ENCODE results near the gene TMEM120A. TPM values are rescaled to one million over a fixed set of nuclear protein-coding genes. Genes with fewer than 3 reads are reported as not detected.
"Not testable (repeated sequence)": the region's sequence is repeated elsewhere in the genome, so short reads cannot be mapped to it uniquely, and the experiment has no call there.

The TMEM120A gene
- total RNA-seq, 6 donors from 2014 or later: 27.5 to 75.4 (median 43.1) TPM

DNA sequence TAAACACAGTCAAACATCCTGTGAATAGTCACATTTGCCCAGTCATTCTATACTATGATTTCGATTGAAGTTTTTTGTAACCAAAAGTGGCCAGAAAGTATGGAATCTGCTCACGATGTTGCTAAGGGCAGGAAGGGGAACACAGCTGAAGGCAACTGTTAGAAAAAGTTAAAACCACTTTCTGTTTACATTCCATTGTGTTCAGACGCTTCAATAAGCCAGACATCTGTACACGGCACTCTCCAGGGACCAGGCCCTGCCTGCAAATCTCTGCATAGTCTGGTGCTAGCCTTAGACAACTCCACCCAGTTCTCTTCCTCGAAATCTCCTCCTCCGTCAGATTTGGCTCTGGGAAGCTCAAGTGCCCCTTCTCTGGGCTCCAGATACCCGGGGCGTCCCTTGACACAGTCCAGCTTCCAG is 17.1 kb upstream of the TMEM120A start:
- 52 to 63% methylated on average over 8 of the region's 8 CpGs for WGBS, 2 donors
- ATAC-seq (ENCODE audit: low FRiP score in 2 of 2): peak; percentile 73 to 94
- Histone ChIP-seq H3K4me1 (peaks cover 18 to 35% (median 31%) of the 10 kb centered on the region in 4 donors), H3K27ac (peak overlapping the region; percentile 13 to 73 (median 56)), H3K36me3 (peaks cover 0 to 8% (median 2%) of the 10 kb centered on the region in 4 donors), H3K27me3 (no peaks in the 10 kb centered on the region), H3K9me3 (no peaks in the 10 kb centered on the region), H3K4me3 (no peak overlapping the region)
- TF ChIP-seq POLR2AphosphoS5 (IDR thresholded peaks at IDR 0.05): peak in 1 of 2 donors; percentile 46
- no peak for TF ChIP-seq EP300 (IDR thresholded peaks at IDR 0.05)
- peak in 1 of 2 donors; percentile 24 for DNase-seq

DNA sequence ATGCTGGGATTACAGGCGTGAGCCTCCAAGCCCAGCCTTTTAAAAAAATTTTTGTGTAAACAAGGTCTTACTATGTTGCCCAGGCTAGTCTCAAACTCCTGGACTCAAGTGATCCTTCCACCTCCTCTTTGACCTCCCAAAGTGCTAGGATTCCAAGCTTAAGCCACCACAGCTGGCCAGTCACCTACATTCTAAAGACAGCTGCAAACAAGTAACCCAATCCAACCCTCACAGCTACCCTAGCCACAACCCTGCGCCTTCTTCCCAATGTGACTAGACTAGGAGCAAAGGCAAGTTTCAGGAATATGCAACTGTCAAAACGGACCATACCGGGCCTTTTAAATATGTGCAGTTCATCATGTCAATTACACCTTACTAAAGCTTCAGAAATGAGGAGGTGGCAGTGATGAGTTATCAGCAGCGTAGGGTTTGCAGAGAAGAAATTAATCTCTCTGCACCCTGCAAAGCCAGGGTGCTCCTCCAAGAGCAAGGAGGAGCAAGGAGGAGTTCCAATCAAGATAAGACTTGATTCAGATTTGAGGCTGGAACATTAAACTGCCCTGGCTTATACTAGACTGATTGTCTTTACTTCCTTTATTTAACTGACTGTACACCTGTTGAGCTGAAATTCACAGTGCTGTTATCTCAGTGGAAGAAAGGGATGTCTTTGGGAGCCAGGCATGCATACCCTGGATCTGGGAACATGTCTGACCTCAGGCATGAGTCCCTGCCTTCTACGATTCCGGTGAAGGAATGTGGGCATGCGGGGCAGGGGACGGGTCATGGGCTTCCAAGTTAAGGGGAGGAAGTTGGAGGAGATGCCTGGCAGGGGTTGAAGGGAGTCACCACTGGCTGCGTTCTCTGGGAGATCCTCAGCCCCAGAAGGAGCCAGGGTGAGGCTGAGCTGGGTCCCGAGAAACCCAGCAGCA is 15.5 kb upstream of the TMEM120A start:
- Histone ChIP-seq H3K36me3 (peaks cover 0 to 16% (median 6%) of the 10 kb centered on the region in 4 donors), H3K4me1 (peaks cover 18 to 35% (median 31%) of the 10 kb centered on the region in 4 donors), H3K27me3 (no peaks in the 10 kb centered on the region), H3K4me3 (no peak overlapping the region), H3K27ac (peak overlapping the region; percentile 13 to 73 (median 56)), H3K9me3 (no peaks in the 10 kb centered on the region)
- TF ChIP-seq EP300 (IDR thresholded peaks at IDR 0.05) (no peak), POLR2A (IDR thresholded peaks at IDR 0.05) (no peak), POLR2AphosphoS5 (IDR thresholded peaks at IDR 0.05) (no peak)
- TF ChIP-seq, protein P1, sequence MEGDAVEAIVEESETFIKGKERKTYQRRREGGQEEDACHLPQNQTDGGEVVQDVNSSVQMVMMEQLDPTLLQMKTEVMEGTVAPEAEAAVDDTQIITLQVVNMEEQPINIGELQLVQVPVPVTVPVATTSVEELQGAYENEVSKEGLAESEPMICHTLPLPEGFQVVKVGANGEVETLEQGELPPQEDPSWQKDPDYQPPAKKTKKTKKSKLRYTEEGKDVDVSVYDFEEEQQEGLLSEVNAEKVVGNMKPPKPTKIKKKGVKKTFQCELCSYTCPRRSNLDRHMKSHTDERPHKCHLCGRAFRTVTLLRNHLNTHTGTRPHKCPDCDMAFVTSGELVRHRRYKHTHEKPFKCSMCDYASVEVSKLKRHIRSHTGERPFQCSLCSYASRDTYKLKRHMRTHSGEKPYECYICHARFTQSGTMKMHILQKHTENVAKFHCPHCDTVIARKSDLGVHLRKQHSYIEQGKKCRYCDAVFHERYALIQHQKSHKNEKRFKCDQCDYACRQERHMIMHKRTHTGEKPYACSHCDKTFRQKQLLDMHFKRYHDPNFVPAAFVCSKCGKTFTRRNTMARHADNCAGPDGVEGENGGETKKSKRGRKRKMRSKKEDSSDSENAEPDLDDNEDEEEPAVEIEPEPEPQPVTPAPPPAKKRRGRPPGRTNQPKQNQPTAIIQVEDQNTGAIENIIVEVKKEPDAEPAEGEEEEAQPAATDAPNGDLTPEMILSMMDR (IDR thresholded peaks at IDR 0.05): no peak
- ATAC-seq (ENCODE audit: low FRiP score in 2 of 2) (no peak), DNase-seq (no peak)
- 73 to 77% methylated on average over 11 of the region's 11 CpGs for WGBS, 2 donors

DNA sequence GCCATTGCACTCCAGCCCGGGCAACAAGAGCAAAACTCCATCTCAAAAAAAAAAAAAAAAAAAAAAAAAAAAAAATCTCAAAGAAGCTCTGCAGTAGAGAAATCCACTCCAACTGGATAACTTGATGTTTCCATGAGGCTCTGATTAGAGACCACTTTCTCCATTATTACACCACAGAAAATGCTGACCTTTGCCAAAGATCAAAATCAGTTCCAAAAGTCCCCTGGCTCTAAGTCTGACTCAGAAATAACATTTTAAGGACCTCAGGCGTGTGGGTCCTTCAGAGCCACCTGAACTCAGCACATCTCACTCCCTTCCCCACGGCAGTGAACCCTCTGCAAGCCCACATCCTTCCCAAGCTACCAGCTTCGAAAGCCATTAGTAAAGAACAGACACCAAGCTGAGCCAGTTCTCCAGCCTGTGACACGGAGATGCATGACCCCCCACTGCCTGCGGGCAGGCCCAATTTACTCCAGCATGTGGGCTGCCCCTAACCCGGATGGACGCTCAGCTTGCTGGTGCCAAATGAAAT is 13.8 kb upstream of the TMEM120A start:
- 67 to 70% methylated on average over 8 of the region's 8 CpGs for WGBS, 2 donors
- DNase-seq (no peak), ATAC-seq (ENCODE audit: low FRiP score in 2 of 2) (no peak)
- H3K27me3 ChIP-seq: no peaks in the 10 kb centered on the region
- TF ChIP-seq, protein P1 (IDR thresholded peaks at IDR 0.05): no peak
- no peak for TF ChIP-seq EP300 (IDR thresholded peaks at IDR 0.05)
- TF ChIP-seq POLR2A (IDR thresholded peaks at IDR 0.05): no peak
- no peak for TF ChIP-seq POLR2AphosphoS5 (IDR thresholded peaks at IDR 0.05)
- peak overlapping the region in 2 of 4 donors; percentile 43 to 64 for H3K27ac ChIP-seq
- H3K36me3 ChIP-seq: peaks cover 2 to 28% (median 15%) of the 10 kb centered on the region in 4 donors
- H3K4me3 ChIP-seq: no peak overlapping the region
- H3K9me3 ChIP-seq: no peaks in the 10 kb centered on the region
- peaks cover 18 to 35% (median 31%) of the 10 kb centered on the region in 4 donors for H3K4me1 ChIP-seq

DNA sequence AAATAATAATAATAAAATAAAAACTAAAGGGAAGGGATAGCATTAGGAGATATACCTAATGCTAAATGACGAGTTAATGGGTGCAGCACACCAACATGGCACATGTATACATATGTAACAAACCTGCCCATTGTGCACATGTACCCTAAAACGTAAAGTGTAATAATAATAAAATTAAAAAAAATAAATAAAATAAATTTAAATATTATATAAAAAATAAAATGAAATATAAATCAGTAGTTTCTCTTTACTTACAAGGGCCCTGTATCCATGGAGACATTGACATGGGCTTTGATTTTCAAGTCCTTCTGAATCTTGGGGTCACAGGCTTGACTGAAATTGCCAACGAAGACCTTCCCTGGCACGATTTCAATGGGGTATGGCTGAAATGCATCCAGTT is 10.6 kb upstream of the TMEM120A start:
- H3K9me3 ChIP-seq; DNase-seq; H3K27ac ChIP-seq; H3K4me3 ChIP-seq; H3K27me3 ChIP-seq; ATAC-seq (ENCODE audit: low FRiP score in 2 of 2): not testable (repeated sequence)
- peaks cover 8 to 18% (median 16%) of the 10 kb centered on the region in 4 donors for H3K4me1 ChIP-seq
- H3K36me3 ChIP-seq: peaks cover 2 to 39% (median 22%) of the 10 kb centered on the region in 4 donors
- 95 to 96% methylated on average over 4 of the region's 4 CpGs for WGBS, 2 donors

DNA sequence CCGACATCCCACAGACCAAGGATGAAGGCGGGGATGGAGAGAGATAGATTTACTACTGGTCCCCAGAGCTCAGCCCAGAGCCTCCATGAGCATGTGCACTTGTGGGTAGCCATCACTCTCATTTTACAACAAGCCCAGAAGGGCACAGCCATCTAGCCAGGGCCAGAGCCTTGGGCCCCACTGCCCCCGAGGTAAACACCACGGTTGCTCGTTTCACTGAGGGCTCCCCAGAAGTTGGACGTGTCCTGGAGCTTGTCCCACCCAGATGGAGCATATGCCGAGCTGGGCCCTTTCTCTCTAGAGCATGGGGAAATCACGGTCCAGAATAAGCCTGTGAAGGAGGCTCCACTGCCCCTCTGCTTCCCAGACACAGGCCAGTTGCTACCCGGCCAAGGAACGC is 9.0 kb upstream of the TMEM120A start:
- no peaks in the 10 kb centered on the region for H3K27me3 ChIP-seq
- DNase-seq (no peak), ATAC-seq (ENCODE audit: low FRiP score in 2 of 2) (no peak)
- no peak overlapping the region for H3K27ac ChIP-seq
- H3K36me3 ChIP-seq: peaks cover 2 to 39% (median 22%) of the 10 kb centered on the region in 4 donors
- no peaks in the 10 kb centered on the region for H3K9me3 ChIP-seq
- TF ChIP-seq EP300 (IDR thresholded peaks at IDR 0.05): no peak
- TF ChIP-seq, protein P1 (IDR thresholded peaks at IDR 0.05): no peak
- TF ChIP-seq POLR2A (IDR thresholded peaks at IDR 0.05): no peak
- TF ChIP-seq POLR2AphosphoS5 (IDR thresholded peaks at IDR 0.05): no peak
- no peak overlapping the region for H3K4me3 ChIP-seq
- H3K4me1 ChIP-seq: peaks cover 1 to 3% (median 2%) of the 10 kb centered on the region in 4 donors
- WGBS, 2 donors: 92 to 97% methylated on average over 8 to 10 of the region's 10 CpGs

Data from upper lobe of left lung (tissue), 6 donors.